PC-3 (cell line): ENCODE results near the gene OXNAD1. TPM values are rescaled to one million over a fixed set of nuclear protein-coding genes. Genes with fewer than 3 reads are reported as not detected.

Experiments
- ATAC-seq: fragments of 200-7000 bp; cut with Tn5 transposase; 2 replicates; pipeline ENCODE4 v1.9.1; 2020; ENCODE audit warnings: mild to moderate bottlenecking, moderate library complexity
- BruUV-seq: library from RNA; stranded (reverse); fragments of 400-500 nt; replicated peaks from 2 replicates; lab custom pipeline; 2021; lab: Mats Ljungman, UMichigan
- CTCF ChIA-PET: fragments of 300-600 bp; sonication (Branson Sonifier 250); formaldehyde crosslinking; loops from one replicate; lab custom pipeline; 2022; ENCODE audit warnings: antibody characterized with exemption; lab: Charles Lee
- POLR2A ChIA-PET: fragments of 300-600 bp; sonication (Branson Sonifier 250); formaldehyde crosslinking; loops from one replicate; lab custom pipeline; 2022; ENCODE audit warnings: antibody characterized with exemption; ENCODE audit not compliant: unreplicated experiment; lab: Charles Lee
- DNase-seq: peaks from one replicate; pipeline ENCODE4 v3.0.0-alpha.2; 2015
- H2AFZ ChIP-seq: fragments of 300-600 bp; sonication (generic); 2 replicates; pipeline ENCODE4 v1.6.0; 2016; ENCODE audit warnings: antibody characterized with exemption, low read length
- H3F3A ChIP-seq: fragments of 300-600 bp; sonication (generic); one replicate; pipeline ENCODE4 v1.6.0; 2017; ENCODE audit warnings: antibody characterized with exemption, low read length, control low read depth, mild to moderate bottlenecking; ENCODE audit not compliant: unreplicated experiment
- H3K27ac ChIP-seq: fragments of 300-600 bp; sonication (generic); 2 replicates; pipeline ENCODE4 v1.5.1; 2016; ENCODE audit warnings: mild to moderate bottlenecking, low read length
- H3K27me3 ChIP-seq: fragments of 300-600 bp; sonication (generic); 2 replicates; pipeline ENCODE4 v1.6.1; 2016; ENCODE audit warnings: low read length, mixed read lengths
- H3K36me3 ChIP-seq: fragments of 300-600 bp; sonication (generic); 2 replicates; pipeline ENCODE4 v1.6.1; 2016; ENCODE audit warnings: low read depth, mixed run types, low read length, mixed read lengths
- H3K4me1 ChIP-seq: fragments of 300-600 bp; sonication (generic); 2 replicates; pipeline ENCODE4 v1.5.1; 2016; ENCODE audit warnings: low read length; ENCODE audit not compliant: insufficient read depth
- H3K4me2 ChIP-seq: fragments of 300-600 bp; sonication (generic); 2 replicates; pipeline ENCODE4 v1.6.0; 2016; ENCODE audit warnings: low read length
- H3K4me3 ChIP-seq: fragments of 300-600 bp; sonication (generic); 2 replicates; pipeline ENCODE4 v1.5.1; 2016; ENCODE audit warnings: mild to moderate bottlenecking, low read length, mixed read lengths
- H3K79me2 ChIP-seq: fragments of 300-600 bp; sonication (generic); 2 replicates; pipeline ENCODE4 v1.6.1; 2017; ENCODE audit warnings: low read length, mixed read lengths
- H3K9ac ChIP-seq: fragments of 300-600 bp; sonication (generic); 2 replicates; pipeline ENCODE4 v1.6.0; 2016; ENCODE audit warnings: mild to moderate bottlenecking, low read length
- H3K9me2 ChIP-seq: fragments of 300-600 bp; sonication (generic); replicated peaks from 2 replicates; pipeline ENCODE4 v1.6.1; 2016; ENCODE audit warnings: mixed run types, low read length, mixed read lengths
- H3K9me3 ChIP-seq: fragments of 300-600 bp; sonication (generic); 2 replicates; pipeline ENCODE4 v1.6.1; 2016; ENCODE audit warnings: low read length, mixed read lengths
- H4K20me1 ChIP-seq: fragments of 300-600 bp; sonication (generic); 2 replicates; pipeline ENCODE4 v1.6.1; 2016; ENCODE audit warnings: low read length, mixed read lengths
- CTCF ChIP-seq: fragments of 300-600 bp; sonication (generic); conservative IDR thresholded peaks from 2 replicates; pipeline ENCODE4 v1.5.1; 2017; ENCODE audit warnings: antibody characterized with exemption, low read depth, mild to moderate bottlenecking, low read length
- EZH2 ChIP-seq: fragments of 300-600 bp; sonication (generic); IDR thresholded peaks from one replicate; pipeline ENCODE4 v1.6.1; 2017; ENCODE audit warnings: antibody characterized with exemption, mild to moderate bottlenecking, low read length; ENCODE audit not compliant: unreplicated experiment
- EZH2phosphoT487 ChIP-seq: fragments of 300-600 bp; sonication (generic); IDR thresholded peaks from 2 replicates; pipeline ENCODE4 v1.6.1; 2018; ENCODE audit warnings: mild to moderate bottlenecking, antibody characterized with exemption, low read length, borderline replicate concordance
- intact Hi-C: fragments of 100-400 bp; cut with micrococcal nuclease; formaldehyde crosslinking; loops from 2 replicates; pipeline ENCODE4 v1.9.0; 2023
- total RNA-seq: library from RNA; depleted of rRNA; stranded (reverse); fragments of >200 nt; gene quantifications from 2 replicates; pipeline ENCODE4 v1.2.3, GENCODE V29; 2014

The OXNAD1 gene
- total RNA-seq, 1 experiment from 2014 or later = 20.5 TPM

GRCh38 chr3:16224325-16224724 lies 40.7 kb upstream of the OXNAD1 start:
- no peaks in the 10 kb centered on the region for H3K27me3 ChIP-seq

GRCh38 chr3:16227566-16227965 lies 37.4 kb upstream of the OXNAD1 start:
- no peaks in the 10 kb centered on the region for H3K4me1 ChIP-seq
- CTCF ChIA-PET = no interaction called here
- no peak overlapping the region for H3K4me3 ChIP-seq
- no TSS peak for BruUV-seq
- TF ChIP-seq CTCF = no peak
- TF ChIP-seq EZH2 = no peak
- TF ChIP-seq EZH2phosphoT487 = no peak
- no peaks in the 10 kb centered on the region for H3F3A ChIP-seq
- intact Hi-C loops = no loop called here
- no peak for DNase-seq
- H4K20me1 ChIP-seq = no peaks in the 10 kb centered on the region
- POLR2A ChIA-PET = no interaction called here
- H3K4me2 ChIP-seq = no peak overlapping the region
- no peaks in the 10 kb centered on the region for H3K36me3 ChIP-seq
- no peak overlapping the region for H3K27ac ChIP-seq
- no peaks in the 10 kb centered on the region for H3K79me2 ChIP-seq
- no peak for ATAC-seq
- H3K9me3 ChIP-seq = no peaks in the 10 kb centered on the region
- no peaks in the 10 kb centered on the region for H3K9me2 ChIP-seq
- H3K27me3 ChIP-seq = no peaks in the 10 kb centered on the region
- H2AFZ ChIP-seq = no peak overlapping the region
- H3K9ac ChIP-seq = no peak overlapping the region

More at GRCh38 chr3:16224325-16224724, 40.7 kb upstream of the OXNAD1 start:
- TF ChIP-seq CTCF (no peak), EZH2 (no peak), EZH2phosphoT487 (no peak)
- Histone ChIP-seq H2AFZ (no peak overlapping the region), H3F3A (no peaks in the 10 kb centered on the region), H3K9ac (no peak overlapping the region), H3K79me2 (no peaks in the 10 kb centered on the region), H4K20me1 (no peaks in the 10 kb centered on the region), H3K4me2 (no peak overlapping the region), H3K9me2 (no peaks in the 10 kb centered on the region), H3K27ac (no peak overlapping the region), H3K36me3 (no peaks in the 10 kb centered on the region), H3K4me3 (no peak overlapping the region), H3K9me3 (no peaks in the 10 kb centered on the region), H3K4me1 (no peaks in the 10 kb centered on the region)
- DNase-seq = no peak
- ATAC-seq = no peak
- POLR2A ChIA-PET = no interaction called here
- intact Hi-C loops = no loop called here
- BruUV-seq = no TSS peak
- CTCF ChIA-PET = no interaction called here

- Histone ChIP-seq H3K4me3 (no peak overlapping the region), H3F3A (no peaks in the 10 kb centered on the region), H4K20me1 (no peaks in the 10 kb centered on the region), H3K9me2 (no peaks in the 10 kb centered on the region), H2AFZ (no peak overlapping the region), H3K4me2 (no peak overlapping the region), H3K27ac (no peak overlapping the region), H3K9ac (no peak overlapping the region), H3K9me3 (no peaks in the 10 kb centered on the region), H3K4me1 (no peaks in the 10 kb centered on the region), H3K79me2 (no peaks in the 10 kb centered on the region), H3K36me3 (no peaks in the 10 kb centered on the region), H3K27me3 (no peaks in the 10 kb centered on the region)
- no peak for TF ChIP-seq EZH2
- TF ChIP-seq EZH2phosphoT487 = no peak
- no peak for TF ChIP-seq CTCF
- POLR2A ChIA-PET = no interaction called here
- ATAC-seq (no peak), DNase-seq (no peak)
- CTCF ChIA-PET = no interaction called here
- intact Hi-C loops = no loop called here
- no TSS peak for BruUV-seq
Measured at GRCh38 chr3:16229681-16230080, 35.3 kb upstream of the OXNAD1 start.
